A172 (cell line): ENCODE results near the gene HIBADH. TPM values are rescaled to one million over a fixed set of nuclear protein-coding genes. Genes with fewer than 3 reads are reported as not detected.
"Not testable (repeated sequence)": the region's sequence is repeated elsewhere in the genome, so short reads cannot be mapped to it uniquely, and the experiment has no call there.

Source experiments
- DNase-seq: peaks from one replicate; pipeline ENCODE4 v3.0.0-alpha.2; 2015; ENCODE audit warnings: low spot score
- total RNA-seq: library from RNA; depleted of rRNA; stranded (reverse); fragments of >200 nt; shearing (Covaris generic); gene quantifications from 2 replicates; pipeline ENCODE4 v1.2.3, GENCODE V29; 2014

The HIBADH gene
- total RNA-seq, 1 experiment from 2014 or later: 123 TPM

DNA sequence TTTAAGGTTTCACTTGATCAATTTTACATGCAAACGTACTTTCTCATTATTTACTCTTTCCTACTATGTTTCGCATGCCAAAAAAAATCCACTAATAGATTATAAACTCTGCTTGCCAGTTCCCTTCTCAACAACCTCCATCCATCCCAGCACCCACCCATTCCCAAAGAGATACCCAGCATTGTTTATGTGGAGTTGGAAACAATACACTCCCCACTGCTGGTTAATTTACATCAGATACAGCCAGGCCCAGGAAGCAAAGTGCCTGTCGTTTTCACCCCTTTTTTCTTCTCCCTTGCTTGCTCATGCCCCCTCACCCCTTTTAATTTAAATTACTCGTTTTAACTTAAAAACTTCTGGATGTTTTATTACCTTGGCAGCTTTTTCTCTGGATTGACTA, 59.9 kb downstream of the HIBADH start:
- DNase-seq: no peak

- no peak for DNase-seq
These were observed 61.5 kb downstream of the HIBADH start for GRCh38 chr7:27601217-27601616.

DNA sequence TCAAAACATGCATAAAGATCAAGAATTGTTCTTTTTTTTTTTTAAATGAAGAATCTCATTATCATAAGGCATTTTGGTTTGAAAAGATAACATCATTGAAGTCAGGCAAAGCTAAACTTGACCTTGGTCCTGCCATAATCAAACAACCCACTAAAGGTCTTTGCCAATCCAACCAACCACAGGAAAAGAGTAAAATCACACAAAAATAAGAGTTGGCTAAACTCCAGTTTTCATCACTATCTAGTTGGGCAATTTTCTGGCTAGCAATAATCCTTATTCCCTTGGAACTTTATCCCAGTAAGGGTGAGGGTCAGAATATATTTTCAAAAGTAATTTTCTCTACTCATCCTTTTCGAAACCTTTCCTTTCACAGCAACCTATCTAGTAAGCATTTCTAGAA, 62.4 kb downstream of the HIBADH start:
- no peak for DNase-seq

DNA sequence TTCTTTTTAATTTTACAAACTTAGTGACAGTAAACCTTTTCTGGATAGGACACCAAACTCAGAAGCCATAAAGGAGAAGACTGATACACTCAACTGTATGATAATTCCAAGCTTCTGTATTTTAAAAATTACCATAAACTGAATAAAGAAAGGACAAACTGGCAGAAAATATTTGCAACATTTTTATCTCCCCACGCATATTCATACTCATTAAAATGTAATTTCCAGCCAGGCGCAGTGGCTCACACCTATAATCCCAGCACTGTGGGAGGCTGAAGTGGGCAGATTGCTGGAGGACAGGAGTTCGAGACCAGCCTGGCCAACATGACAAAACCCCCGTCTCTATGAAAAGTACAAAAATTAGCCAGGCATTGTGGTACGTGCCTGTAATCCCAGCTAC, 67.7 kb downstream of the HIBADH start:
- no peak for DNase-seq

DNA sequence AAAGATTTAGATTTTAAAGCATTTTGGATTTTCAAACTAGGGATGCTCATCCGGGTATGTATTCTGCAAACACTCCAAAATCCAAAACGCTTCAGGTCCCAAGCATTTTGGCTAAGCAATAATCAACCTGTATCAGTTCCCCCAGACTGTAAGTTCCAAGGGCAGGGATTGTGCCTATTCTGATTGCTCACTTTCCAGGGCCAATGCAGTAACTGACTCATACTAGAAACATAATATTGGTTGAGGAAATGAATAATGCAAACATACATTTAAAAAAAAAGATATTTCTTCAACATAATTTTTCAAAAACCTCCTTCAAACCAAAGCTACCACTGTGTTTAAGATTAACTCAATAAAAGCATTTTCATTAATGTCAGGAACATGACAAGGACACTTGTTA, 69.5 kb downstream of the HIBADH start:
- no peak for DNase-seq

DNA sequence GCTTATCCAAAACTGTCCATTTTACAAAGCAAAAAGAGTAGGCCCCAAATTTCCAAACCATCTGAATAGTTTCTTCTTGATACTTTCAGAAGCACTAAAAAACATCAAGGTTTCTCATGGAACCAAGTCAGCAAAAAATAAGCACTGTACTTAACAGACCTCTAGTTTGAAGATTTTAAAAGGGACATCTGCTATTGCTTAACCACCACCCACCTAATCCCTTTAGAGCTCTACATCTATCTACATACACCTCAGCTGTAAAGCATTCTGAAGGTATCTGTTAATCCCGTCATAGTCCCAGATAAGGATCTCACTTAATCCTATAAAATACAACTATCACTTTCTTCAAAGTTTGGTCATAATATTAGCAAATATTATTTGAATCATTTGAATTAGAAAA, 72.3 kb downstream of the HIBADH start:
- no peak for DNase-seq

DNA sequence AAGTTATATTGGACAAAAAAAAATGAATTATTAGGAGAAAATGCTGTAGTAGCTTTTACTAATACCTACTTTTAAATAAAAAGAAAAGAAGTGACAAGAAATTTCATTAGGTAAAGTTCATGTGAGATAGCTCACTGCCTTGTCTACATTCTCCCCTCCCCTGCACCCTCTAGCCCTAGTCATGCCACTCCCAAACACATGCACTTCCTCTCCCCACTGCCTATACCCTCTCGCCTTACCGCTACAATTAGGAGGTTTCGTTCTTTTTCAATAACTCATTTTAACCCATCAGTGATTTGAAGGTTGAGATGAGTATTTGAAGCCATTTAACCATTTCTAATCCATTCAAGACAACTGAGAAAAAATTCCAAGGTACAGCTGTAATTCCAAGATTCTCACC, 75.3 kb downstream of the HIBADH start:
- no peak for DNase-seq

- no peak for DNase-seq
These were observed 75.9 kb downstream of the HIBADH start for GRCh38 chr7:27586825-27587224.

DNA sequence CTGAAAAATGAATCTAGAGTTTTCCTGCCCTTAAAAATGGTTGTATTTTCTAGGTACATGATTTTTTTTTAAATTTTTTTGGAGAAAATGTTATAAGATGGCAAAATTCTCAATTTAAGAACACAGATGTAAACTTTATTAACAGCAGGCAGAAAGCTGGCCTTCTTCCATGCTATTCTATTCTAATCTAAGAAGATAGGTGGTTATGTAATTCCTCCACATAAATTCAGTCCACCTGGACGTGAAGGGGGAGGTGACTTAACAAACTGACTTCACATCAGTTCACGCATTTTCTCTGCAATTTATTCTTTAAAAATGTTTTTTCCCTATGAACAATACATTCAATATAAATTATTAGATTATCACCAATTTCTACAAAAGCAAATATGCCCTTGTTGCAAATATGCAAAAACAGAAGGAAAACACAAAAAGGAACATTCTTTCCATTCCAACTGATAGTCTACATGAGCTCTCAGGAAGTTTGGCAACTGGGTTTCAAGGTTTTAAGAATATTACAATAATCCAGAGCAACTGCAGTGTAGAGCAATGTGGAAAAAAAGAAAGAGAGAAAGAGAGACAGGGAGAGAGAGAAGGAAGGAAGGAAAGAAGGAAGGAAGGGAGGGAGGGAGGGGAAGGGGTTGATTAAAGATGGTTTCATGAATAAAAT, 76.8 kb downstream of the HIBADH start:
- no peak for DNase-seq

- no peak for DNase-seq
These were observed 80.8 kb downstream of the HIBADH start for GRCh38 chr7:27581906-27582305.

DNA sequence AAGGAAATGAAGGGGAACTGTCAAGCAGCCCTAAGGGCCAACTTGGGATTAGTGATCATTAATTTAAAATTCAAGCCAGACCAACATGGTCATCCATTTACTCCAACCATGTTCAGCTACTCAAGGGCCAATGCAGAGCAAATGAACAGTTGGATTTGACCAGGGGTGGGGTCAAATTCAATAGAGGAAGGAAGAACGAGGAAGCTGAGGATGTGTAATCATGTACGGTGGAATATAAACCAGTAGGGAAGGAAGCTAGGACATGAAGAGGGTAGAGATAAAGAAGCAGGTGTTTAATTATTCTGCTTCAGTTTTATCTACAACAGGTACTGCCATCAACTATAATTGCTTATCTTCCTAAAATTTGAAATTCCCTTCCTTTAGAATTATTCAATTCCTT, 81.6 kb downstream of the HIBADH start:
- no peak for DNase-seq

DNA sequence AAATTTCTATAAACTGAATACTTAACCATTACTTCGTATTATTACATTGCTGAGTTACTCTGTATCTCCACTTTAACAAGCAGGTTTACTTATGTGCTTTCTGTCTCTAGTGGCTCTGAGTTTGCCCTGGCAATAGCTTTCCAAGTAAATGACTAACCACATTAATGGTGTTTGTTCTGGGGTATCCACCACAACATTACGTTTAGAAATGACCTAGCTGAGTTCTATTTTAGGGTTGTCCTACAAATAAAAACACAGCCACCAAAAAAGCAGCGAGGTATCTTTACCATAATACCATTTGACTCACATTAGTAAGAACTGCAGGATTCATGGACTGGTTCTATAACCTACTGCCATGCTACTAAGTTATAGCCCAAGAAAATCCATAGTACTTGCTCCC, 83.1 kb downstream of the HIBADH start:
- DNase-seq: peak; percentile 5

DNA sequence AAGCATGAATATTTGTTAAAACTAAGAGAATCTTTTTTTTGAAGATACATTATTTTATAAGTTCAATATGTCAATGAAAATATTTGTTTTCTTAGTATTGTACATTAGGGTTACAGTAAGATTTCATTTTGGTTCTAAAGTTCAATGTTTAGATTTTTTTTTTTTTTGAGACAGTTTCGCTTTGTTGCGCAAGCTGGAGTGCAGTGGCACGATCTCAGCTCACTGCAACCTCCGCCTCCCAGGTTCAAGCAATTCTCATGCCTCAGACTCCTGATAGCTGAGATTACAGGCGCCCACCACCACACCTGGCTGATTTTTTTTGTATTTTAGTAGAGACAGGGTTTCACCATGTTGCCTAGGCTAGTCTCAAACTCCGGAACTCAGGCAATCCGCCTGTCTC, 84.5 kb downstream of the HIBADH start:
- not testable (repeated sequence) for DNase-seq

GRCh38 chr7:27576360-27576944, 86.2 kb downstream of the HIBADH start:
- DNase-seq: peak; percentile 61

- no peak for DNase-seq
These were observed 87.1 kb downstream of the HIBADH start for GRCh38 chr7:27575613-27576012.

DNA sequence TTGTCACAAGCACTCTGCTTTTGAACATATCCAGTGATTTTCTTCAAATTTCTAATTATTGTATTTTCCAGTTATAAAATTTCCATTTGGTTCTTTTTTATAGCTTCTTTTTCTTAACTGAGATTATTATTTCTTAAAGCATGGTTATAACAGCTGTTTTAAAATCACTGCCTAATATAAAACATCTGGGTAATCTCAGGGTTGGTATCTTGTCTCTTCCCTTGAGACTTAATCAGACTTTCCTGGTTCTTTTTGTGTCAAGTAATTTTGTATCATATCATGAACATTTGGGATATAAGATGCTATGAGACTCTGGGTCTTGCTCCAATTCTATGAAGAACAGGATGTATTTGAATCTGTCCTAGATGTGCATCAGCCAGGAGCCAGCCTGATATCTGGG, 93.6 kb downstream of the HIBADH start:
- DNase-seq: no peak

DNA sequence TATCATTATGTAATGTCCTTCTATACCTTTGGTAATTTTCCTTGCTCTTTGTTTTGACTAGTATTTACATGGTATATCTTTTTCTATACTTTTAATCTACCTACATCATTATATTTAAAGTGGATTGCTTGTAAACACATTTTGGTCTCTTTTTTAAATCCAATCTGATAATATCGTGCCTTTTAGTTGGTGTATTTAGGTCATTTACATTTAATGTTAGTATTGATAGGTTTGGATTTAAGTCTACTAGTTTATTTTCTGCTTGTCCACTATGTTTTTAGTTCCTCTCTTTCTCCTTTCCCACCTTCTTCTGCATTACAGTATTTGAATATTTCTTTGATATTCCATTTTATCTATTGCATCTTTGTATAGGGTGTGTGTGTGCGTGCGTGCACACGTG, 95.4 kb downstream of the HIBADH start:
- no peak for DNase-seq

- DNase-seq: no peak
These were observed 97.7 kb downstream of the HIBADH start for GRCh38 chr7:27564881-27565482.

DNA sequence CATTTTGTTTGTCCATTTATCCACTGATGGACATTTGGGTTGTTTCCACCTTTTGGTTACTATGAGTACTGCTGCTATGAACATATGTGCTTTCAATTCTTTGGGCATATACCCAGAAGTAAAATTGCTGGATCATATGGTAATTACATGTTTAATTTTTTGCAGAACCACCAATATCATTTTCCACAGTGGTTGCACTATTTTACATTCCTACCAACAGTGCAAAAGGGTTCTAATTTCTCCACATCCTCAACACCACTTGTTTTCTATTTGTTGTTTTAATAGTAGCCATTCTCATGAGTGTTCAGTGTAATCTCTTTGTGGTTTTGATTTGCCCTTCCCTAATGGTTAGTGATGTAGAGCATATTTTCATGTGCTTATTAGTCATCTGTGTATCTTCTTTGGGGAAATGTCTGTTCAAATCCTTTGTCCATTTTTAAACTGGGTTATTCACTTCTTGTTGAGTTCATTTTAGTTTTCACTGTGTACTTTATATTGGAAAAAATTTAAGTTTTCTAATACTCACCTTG, 101.9 kb downstream of the HIBADH start:
- peak; percentile 89 for DNase-seq

DNA sequence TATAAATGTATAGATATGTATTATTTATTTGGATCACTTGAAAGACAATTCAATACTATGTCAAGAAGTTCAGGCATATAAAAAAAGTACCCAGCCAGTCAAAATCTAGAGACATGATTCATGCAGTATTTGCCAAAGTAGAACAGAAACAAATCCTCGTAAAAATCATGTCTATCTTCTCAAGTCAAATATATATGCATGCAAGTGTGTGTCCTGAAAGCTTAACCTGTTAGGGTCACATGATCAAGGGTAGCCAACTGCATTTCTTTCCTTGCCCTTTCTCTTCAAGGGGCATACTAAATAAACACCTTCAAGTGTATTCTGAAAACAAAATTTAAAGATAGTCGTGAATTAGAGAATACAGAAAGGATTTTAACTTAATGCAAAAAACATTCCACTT, 107.0 kb downstream of the HIBADH start:
- DNase-seq: no peak

DNA sequence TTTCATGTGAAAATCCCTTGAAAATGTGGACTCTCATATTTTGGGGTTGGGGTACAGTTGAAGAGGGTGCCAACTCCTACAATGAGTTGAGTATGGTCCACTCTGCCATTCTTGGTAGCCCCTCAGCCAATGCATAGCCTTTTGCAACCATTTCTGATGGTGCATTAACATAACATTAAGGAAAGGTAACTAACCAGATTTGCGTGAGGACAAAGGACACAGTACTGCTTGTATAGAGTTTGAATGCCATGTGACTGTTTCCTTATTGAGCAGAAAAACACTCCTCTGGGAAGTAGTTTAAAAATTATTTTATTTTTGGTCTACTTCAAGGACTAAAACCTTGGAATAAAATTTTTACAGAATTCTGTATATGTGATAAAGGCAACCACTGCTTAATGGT, 107.9 kb downstream of the HIBADH start:
- DNase-seq: no peak

DNA sequence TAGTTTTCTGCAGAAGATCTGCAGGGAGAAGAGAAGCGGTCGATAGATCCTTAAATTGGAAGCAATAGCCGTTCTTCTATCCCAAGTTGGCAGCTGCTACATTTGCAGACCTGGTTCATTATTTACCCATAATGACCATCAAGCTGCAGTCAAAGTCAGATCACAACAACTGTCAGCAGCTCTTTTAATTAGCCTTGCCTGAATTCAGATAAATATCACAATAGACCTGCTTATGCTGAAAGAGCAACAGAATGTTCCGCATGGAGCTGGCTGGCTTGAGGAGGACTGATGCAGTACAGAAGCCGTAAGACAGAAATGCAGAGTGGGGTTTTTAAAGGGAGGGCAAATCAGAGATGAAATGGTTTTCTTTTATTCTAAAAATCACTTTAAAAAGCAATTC, 109.4 kb downstream of the HIBADH start:
- DNase-seq: no peak

GRCh38 chr7:27551803-27552400, 110.8 kb downstream of the HIBADH start:
- no peak for DNase-seq
